Hepatocyte (in vitro differentiated cells): ENCODE data around the gene ACKR4.

Experiments
- EZH2 ChIP-seq: fragments of 200-600 bp; sonication (generic); IDR thresholded peaks from 2 replicates; pipeline ENCODE4 v1.6.1; 2016; ENCODE audit warnings: antibody characterized with exemption, mild to moderate bottlenecking, borderline replicate concordance
- EZH2phosphoT487 ChIP-seq: fragments of 200-600 bp; sonication (generic); IDR thresholded peaks from one replicate; pipeline ENCODE4 v1.6.1; 2018; ENCODE audit warnings: antibody characterized with exemption, mild to moderate bottlenecking, low read depth, moderate library complexity; ENCODE audit not compliant: unreplicated experiment, severe bottlenecking
- TF ChIP-seq, protein P1 (sequence below): fragments of 200-600 bp; sonication (generic); IDR thresholded peaks from 2 replicates; pipeline ENCODE4 v1.5.1; 2016; ENCODE audit warnings: antibody characterized with exemption, mild to moderate bottlenecking; ENCODE audit not compliant: poor library complexity

DNA sequence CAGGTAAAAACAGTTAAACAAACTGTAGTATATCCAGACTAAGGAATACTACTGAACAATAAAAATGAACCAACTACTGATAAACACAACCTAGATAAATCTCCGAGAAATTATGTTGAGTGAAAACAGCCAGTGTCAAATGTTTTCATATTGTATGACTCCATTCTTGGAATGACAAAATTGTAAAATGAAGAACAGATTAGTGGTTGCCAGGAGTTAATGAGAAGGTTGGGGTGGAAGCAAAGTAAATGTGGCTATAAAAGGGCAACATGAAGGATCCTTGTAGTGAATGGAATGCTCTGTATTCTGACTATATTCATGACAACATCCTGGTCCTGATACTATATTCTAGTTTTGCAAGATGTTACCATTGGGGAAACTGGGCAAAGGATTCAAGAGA, 27.5 kb upstream of the ACKR4 start:
- TF ChIP-seq EZH2 (no peak), EZH2phosphoT487 (no peak)
- TF ChIP-seq, protein P1, sequence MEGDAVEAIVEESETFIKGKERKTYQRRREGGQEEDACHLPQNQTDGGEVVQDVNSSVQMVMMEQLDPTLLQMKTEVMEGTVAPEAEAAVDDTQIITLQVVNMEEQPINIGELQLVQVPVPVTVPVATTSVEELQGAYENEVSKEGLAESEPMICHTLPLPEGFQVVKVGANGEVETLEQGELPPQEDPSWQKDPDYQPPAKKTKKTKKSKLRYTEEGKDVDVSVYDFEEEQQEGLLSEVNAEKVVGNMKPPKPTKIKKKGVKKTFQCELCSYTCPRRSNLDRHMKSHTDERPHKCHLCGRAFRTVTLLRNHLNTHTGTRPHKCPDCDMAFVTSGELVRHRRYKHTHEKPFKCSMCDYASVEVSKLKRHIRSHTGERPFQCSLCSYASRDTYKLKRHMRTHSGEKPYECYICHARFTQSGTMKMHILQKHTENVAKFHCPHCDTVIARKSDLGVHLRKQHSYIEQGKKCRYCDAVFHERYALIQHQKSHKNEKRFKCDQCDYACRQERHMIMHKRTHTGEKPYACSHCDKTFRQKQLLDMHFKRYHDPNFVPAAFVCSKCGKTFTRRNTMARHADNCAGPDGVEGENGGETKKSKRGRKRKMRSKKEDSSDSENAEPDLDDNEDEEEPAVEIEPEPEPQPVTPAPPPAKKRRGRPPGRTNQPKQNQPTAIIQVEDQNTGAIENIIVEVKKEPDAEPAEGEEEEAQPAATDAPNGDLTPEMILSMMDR: no peak
